Measurements from ENCODE around the gene ATG13. TPM values are rescaled to one million over a fixed set of nuclear protein-coding genes. Genes with fewer than 3 reads are reported as not detected.

The ATG13 gene
- polyA plus RNA-seq, 1 of the 3 experiments (the other 2 are of a cell fraction) = 39.4 TPM

- Histone ChIP-seq H3K9me2 (no peaks in the 10 kb centered on the region), H3K4me3 (ENCODE audit: low read depth in 2 of 2, low read length in 1 of 2) (no peak overlapping the region), H3K4me1 (ENCODE audit: control insufficient read depth in 1 of 2, insufficient read depth in 2 of 2, low read depth in 1 of 2, low read length in 1 of 2) (no peaks in the 10 kb centered on the region), H3K27ac (ENCODE audit: low read depth in 2 of 2, low read length in 1 of 2) (no peak overlapping the region), H2AFZ (ENCODE audit: low read depth) (no peak overlapping the region), H3K27me3 (ENCODE audit: insufficient read depth) (no peaks in the 10 kb centered on the region), H3K79me2 (ENCODE audit: insufficient read depth) (peaks cover 23% of the 10 kb centered on the region), H3K36me3 (replicated peaks in 1 of 2; ENCODE audit: control insufficient read depth in 1 of 2, insufficient read depth in 2 of 2, low read length in 1 of 2) (peaks cover 0 to 19% of the 10 kb centered on the region in 2 experiments), H3K4me2 (no peak overlapping the region), H3F3A (replicated peaks; ENCODE audit: insufficient read depth) (peaks cover 5% of the 10 kb centered on the region), H4K20me1 (ENCODE audit: insufficient read depth) (no peaks in the 10 kb centered on the region), H3K9ac (no peak overlapping the region), H3K9me3 (no peaks in the 10 kb centered on the region)
- 94% methylated on average over 5 of the region's 5 CpGs for WGBS (ENCODE audit: low lambda C conversion rate)
- POLR2A ChIA-PET = no interaction called here
- CTCF ChIA-PET = interaction anchor here (1.3 to 1.4 kb wide), 2 partner anchors 20 to 248 kb away, joined by 3 to 4 read pairs; no protein-coding TSS in a partner anchor
- DNase-seq = no peak
- no peak for TF ChIP-seq JUND (IDR thresholded peaks at IDR 0.05)
- no peak for TF ChIP-seq REST (IDR thresholded peaks at IDR 0.05; ENCODE audit: low read depth, low read length)
- TF ChIP-seq TAF1 (IDR thresholded peaks at IDR 0.05; ENCODE audit: borderline replicate concordance, low read depth, low read length) = no peak
- no peak for TF ChIP-seq RCOR1 (IDR thresholded peaks at IDR 0.05; ENCODE audit: low read length)
- no peak for TF ChIP-seq NFIC (IDR thresholded peaks at IDR 0.05; ENCODE audit: borderline replicate concordance)
These were observed 20.2 kb downstream of the ATG13 start for GRCh38 chr11:46637546-46637945.

- no peaks in the 10 kb centered on the region for H3K9me2 ChIP-seq
- H2AFZ ChIP-seq (ENCODE audit: low read depth) = no peak overlapping the region
- no peak overlapping the region for H3K9ac ChIP-seq
- ChIA-PET POLR2A (interaction anchor here (0.6 kb wide), 1 partner anchor 35 kb away, joined by 4 read pairs; no protein-coding TSS in a partner anchor), CTCF (interaction anchor here (1.1 to 1.3 kb wide), 2 partner anchors 20 to 22 kb away, joined by 3 to 4 read pairs; partner anchors contain the start of genes ATG13 and HARBI1)
- H3K27me3 ChIP-seq (ENCODE audit: insufficient read depth) = no peaks in the 10 kb centered on the region
- H3K4me3 ChIP-seq (ENCODE audit: low read depth in 2 of 2, low read length in 1 of 2) = no peak overlapping the region
- H3K9me3 ChIP-seq = no peaks in the 10 kb centered on the region
- H3K27ac ChIP-seq (ENCODE audit: low read depth in 2 of 2, low read length in 1 of 2) = no peak overlapping the region
- H3K4me2 ChIP-seq = no peak overlapping the region
- peaks cover 3 to 19% of the 10 kb centered on the region in 2 experiments for H3K36me3 ChIP-seq (replicated peaks in 1 of 2; ENCODE audit: control insufficient read depth in 1 of 2, insufficient read depth in 2 of 2, low read length in 1 of 2)
- WGBS (ENCODE audit: low lambda C conversion rate) = 92% methylated on average over 7 of the region's 7 CpGs
- peaks cover 5% of the 10 kb centered on the region for H3F3A ChIP-seq (replicated peaks; ENCODE audit: insufficient read depth)
- no peak for DNase-seq
- H3K79me2 ChIP-seq (ENCODE audit: insufficient read depth) = peaks cover 30% of the 10 kb centered on the region
- H4K20me1 ChIP-seq (ENCODE audit: insufficient read depth) = no peaks in the 10 kb centered on the region
- no peaks in the 10 kb centered on the region; a peak in 1 of 4 replicates for H3K4me1 ChIP-seq (ENCODE audit: control insufficient read depth in 1 of 2, insufficient read depth in 2 of 2, low read depth in 1 of 2, low read length in 1 of 2)
- TF ChIP-seq FOXM1 (IDR thresholded peaks at IDR 0.05; ENCODE audit: low read depth) (no peak), JUND (IDR thresholded peaks at IDR 0.05) (no peak), SMC3 (IDR thresholded peaks at IDR 0.05; ENCODE audit: low read depth, low read length) (no peak), TAF1 (IDR thresholded peaks at IDR 0.05; ENCODE audit: borderline replicate concordance, low read depth, low read length) (no peak)
These were observed 22.0 kb downstream of the ATG13 start for GRCh38 chr11:46639197-46639839.

Data from SK-N-SH (cell line).